Caco-2 (cell line): ENCODE data around the gene PROK2. TPM values are rescaled to one million over a fixed set of nuclear protein-coding genes. Genes with fewer than 3 reads are reported as not detected.

Experiments used
- BruUV-seq: library from RNA; stranded (reverse); fragments of 400-500 nt; replicated peaks from 2 replicates; lab custom pipeline; 2021; lab: Mats Ljungman, UMichigan
- CTCF ChIA-PET: fragments of 300-600 bp; sonication (Branson Sonifier 250); formaldehyde crosslinking; loops from one replicate; lab custom pipeline; 2022; ENCODE audit warnings: antibody characterized with exemption; lab: Charles Lee
- POLR2A ChIA-PET: fragments of 300-600 bp; sonication (Branson Sonifier 250); formaldehyde crosslinking; loops from one replicate; lab custom pipeline; 2022; ENCODE audit warnings: antibody characterized with exemption; lab: Charles Lee
- DNase-seq, 2 experiments: peaks; one replicate each; pipeline versions ENCODE4 v3.0.0 to v3.0.0-alpha.2; 2020 to 2022
- H3K27me3 ChIP-seq: replicated peaks from 2 replicates; pipeline ENCODE4 v1.6.0; 2011; ENCODE audit warnings: low read length; ENCODE audit not compliant: control insufficient read depth, insufficient read depth
- H3K36me3 ChIP-seq: 2 replicates; pipeline ENCODE4 v1.5.1; 2011; ENCODE audit warnings: low read length; ENCODE audit not compliant: control insufficient read depth, insufficient read depth
- H3K4me1 ChIP-seq: fragments of 250-450 bp; sonication (Bioruptor Pico); 2 replicates; pipeline ENCODE4 v1.5.1; 2020; ENCODE audit warnings: mild to moderate bottlenecking
- H3K4me3 ChIP-seq: 2 replicates; pipeline ENCODE4 v1.5.1; 2011; ENCODE audit warnings: low read depth, mild to moderate bottlenecking, control low read depth, low read length
- H3K9me3 ChIP-seq: fragments of 250-450 bp; sonication (Bioruptor Pico); 2 replicates; pipeline ENCODE4 v1.5.1; 2020; ENCODE audit warnings: mild to moderate bottlenecking, moderate library complexity
- H3K27ac Mint-ChIP-seq: one replicate; pipeline ENCODE4 v1.8.0; 2022; ENCODE audit warnings: mixed read lengths; ENCODE audit not compliant: unreplicated experiment
- H3K27me3 Mint-ChIP-seq: one replicate; pipeline ENCODE4 v1.8.0; 2022; ENCODE audit warnings: mixed read lengths; ENCODE audit not compliant: insufficient read depth, unreplicated experiment
- H3K36me3 Mint-ChIP-seq: one replicate; pipeline ENCODE4 v1.8.0; 2022; ENCODE audit warnings: mild to moderate bottlenecking, mixed read lengths; ENCODE audit not compliant: insufficient read depth, unreplicated experiment
- H3K4me1 Mint-ChIP-seq: one replicate; pipeline ENCODE4 v1.8.0; 2022; ENCODE audit warnings: low read depth, mixed read lengths; ENCODE audit not compliant: unreplicated experiment
- H3K4me3 Mint-ChIP-seq: one replicate; pipeline ENCODE4 v1.8.0; 2022; ENCODE audit warnings: mild to moderate bottlenecking, moderate library complexity, mixed read lengths; ENCODE audit not compliant: unreplicated experiment
- H3K9me3 Mint-ChIP-seq: one replicate; pipeline ENCODE4 v1.8.0; 2022; ENCODE audit warnings: mixed read lengths; ENCODE audit not compliant: unreplicated experiment
- intact Hi-C: fragments of 100-400 bp; cut with micrococcal nuclease; formaldehyde crosslinking; loops from one replicate; pipeline ENCODE4 v1.10.0; 2022; ENCODE audit not compliant: unreplicated experiment
- total RNA-seq: library from RNA; stranded (reverse); gene quantifications from 2 replicates; pipeline ENCODE4 v1.2.3, GENCODE V29; 2022
- TF ChIP-seq, protein P1 (sequence below), 2 experiments: fragments of 200-600 bp in 1 of 2; IDR thresholded peaks; 1 replicate in 1 of 2; 2 replicates in 1 of 2; pipeline versions ENCODE4 v1.5.1 to v1.8.0; 2011 to 2022; ENCODE audit warnings: antibody characterized with exemption in 1 of 2, control low read depth in 1 of 2, inconsistent platforms in 1 of 2, low read depth in 1 of 2, low read length in 1 of 2, mild to moderate bottlenecking in 1 of 2, moderate library complexity in 1 of 2; ENCODE audit not compliant: insufficient read depth in 1 of 2, severe bottlenecking in 1 of 2, unreplicated experiment in 1 of 2

The PROK2 gene
- total RNA-seq, 1 experiment from 2014 or later: not detected

DNA sequence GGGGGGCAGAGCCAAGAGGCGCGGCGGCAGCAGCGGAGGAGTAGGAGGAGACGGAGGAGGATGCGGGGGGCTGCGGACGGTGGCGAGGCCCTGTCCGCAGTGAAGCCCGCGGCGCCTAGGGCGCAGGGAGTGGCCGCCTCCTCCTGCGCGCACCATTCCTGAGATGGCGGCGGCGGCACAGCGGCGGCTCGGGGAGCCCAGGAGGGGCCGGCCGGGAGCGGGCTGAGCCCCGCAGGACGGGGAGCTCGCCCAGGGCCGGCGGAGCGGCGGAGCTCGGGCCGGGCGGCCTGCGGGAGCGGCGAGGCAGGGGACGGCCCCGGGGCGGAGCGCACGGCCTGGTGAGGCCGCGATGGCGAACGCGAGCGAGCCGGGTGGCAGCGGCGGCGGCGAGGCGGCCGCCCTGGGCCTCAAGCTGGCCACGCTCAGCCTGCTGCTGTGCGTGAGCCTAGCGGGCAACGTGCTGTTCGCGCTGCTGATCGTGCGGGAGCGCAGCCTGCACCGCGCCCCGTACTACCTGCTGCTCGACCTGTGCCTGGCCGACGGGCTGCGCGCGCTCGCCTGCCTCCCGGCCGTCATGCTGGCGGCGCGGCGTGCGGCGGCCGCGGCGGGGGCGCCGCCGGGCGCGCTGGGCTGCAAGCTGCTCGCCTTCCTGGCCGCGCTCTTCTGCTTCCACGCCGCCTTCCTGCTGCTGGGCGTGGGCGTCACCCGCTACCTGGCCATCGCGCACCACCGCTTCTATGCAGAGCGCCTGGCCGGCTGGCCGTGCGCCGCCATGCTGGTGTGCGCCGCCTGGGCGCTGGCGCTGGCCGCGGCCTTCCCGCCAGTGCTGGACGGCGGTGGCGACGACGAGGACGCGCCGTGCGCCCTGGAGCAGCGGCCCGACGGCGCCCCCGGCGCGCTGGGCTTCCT lies 31.0 kb downstream of the PROK2 start, which contains the start of gene GPR27:
Gene GPR27, plus strand, starts transcription at position 155 of the 909 bp plus-strand sequence. Its CDS starts 195 bp downstream, at position 350.
- no peaks in the 10 kb centered on the region for H3K36me3 ChIP-seq
- intact Hi-C loops: no loop called here
- Mint-ChIP-seq H3K9me3 (no peaks in the 10 kb centered on the region), H3K27me3 (peaks cover 37% of the 10 kb centered on the region), H3K4me3 (peak within 1 kb of the TSS; percentile 55), H3K4me1 (no peaks in the 10 kb centered on the region), H3K27ac (no peak within 1 kb of the TSS), H3K36me3 (no peaks in the 10 kb centered on the region)
- ChIA-PET CTCF (no interaction called here), POLR2A (no interaction called here)
- H3K9me3 ChIP-seq: no peaks in the 10 kb centered on the region
- DNase-seq: peak in 1 of 2 experiments; percentile 35
- peak within 1 kb of the TSS; percentile 54 for H3K4me3 ChIP-seq
- no TSS peak for BruUV-seq
- H3K4me1 ChIP-seq: no peaks in the 10 kb centered on the region
- H3K27me3 ChIP-seq: peaks cover 2% of the 10 kb centered on the region; the same call in 1 of the 2 replicates
- TF ChIP-seq, protein P1, sequence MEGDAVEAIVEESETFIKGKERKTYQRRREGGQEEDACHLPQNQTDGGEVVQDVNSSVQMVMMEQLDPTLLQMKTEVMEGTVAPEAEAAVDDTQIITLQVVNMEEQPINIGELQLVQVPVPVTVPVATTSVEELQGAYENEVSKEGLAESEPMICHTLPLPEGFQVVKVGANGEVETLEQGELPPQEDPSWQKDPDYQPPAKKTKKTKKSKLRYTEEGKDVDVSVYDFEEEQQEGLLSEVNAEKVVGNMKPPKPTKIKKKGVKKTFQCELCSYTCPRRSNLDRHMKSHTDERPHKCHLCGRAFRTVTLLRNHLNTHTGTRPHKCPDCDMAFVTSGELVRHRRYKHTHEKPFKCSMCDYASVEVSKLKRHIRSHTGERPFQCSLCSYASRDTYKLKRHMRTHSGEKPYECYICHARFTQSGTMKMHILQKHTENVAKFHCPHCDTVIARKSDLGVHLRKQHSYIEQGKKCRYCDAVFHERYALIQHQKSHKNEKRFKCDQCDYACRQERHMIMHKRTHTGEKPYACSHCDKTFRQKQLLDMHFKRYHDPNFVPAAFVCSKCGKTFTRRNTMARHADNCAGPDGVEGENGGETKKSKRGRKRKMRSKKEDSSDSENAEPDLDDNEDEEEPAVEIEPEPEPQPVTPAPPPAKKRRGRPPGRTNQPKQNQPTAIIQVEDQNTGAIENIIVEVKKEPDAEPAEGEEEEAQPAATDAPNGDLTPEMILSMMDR (IDR thresholded peaks at IDR 0.05; ENCODE audit: insufficient read depth in 1 of 2, low read depth in 1 of 2, low read length in 1 of 2, severe bottlenecking in 1 of 2, unreplicated experiment in 1 of 2): no peak

DNA sequence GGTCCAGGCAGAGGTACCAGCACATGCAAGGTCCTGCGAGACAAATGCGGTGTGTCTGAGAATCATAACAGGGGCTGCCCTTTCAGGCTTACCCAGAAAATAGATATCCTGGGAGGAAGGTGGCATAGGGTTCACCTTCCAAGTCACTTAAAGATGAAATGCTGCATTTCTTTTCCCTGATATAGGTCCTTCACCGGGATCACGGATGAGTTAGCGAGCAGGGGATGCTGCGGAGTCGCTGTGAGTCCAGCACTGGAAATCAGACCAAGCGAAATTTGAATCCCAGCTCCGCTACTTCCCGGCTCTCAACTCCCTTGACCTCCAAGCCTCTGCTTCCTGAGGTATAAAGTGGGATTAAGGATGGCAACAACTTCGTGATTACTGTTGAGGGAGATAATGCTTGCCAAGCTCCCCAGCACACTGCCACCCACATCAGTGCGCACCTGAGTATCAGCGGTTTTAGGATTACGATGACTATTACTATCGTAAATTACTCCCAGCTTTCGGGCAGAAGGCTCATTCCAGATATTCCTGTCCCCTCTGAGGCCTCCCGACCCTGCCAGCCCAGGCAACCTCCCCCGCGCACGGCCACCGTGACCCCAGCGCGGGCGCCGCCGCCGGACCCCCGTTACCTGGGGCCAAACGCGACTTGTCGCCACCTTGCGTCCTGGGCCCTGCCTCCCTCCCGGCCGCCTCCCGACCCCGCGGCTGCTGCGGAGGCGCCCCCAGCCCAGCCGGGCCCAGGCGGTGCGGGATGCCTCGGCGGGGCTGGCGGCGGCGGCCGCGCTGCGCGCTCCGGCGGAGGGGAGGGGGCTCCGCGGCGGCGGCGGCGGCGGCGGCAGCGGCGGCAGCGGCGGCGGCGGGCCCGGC lies 31.9 kb downstream of the PROK2 start:
- Mint-ChIP-seq H3K4me1 (no peaks in the 10 kb centered on the region), H3K4me3 (peak overlapping the region; percentile 45), H3K27me3 (peaks cover 44% of the 10 kb centered on the region), H3K9me3 (no peaks in the 10 kb centered on the region), H3K36me3 (no peaks in the 10 kb centered on the region), H3K27ac (no peak overlapping the region)
- H3K27me3 ChIP-seq: peaks cover 2% of the 10 kb centered on the region; the same call in 1 of the 2 replicates
- no peaks in the 10 kb centered on the region for H3K9me3 ChIP-seq
- H3K36me3 ChIP-seq: no peaks in the 10 kb centered on the region
- intact Hi-C loops: no loop called here
- TF ChIP-seq, protein P1 (IDR thresholded peaks at IDR 0.05; ENCODE audit: insufficient read depth in 1 of 2, low read depth in 1 of 2, low read length in 1 of 2, severe bottlenecking in 1 of 2, unreplicated experiment in 1 of 2): no peak
- H3K4me3 ChIP-seq: peak overlapping the region; percentile 54
- no peaks in the 10 kb centered on the region for H3K4me1 ChIP-seq
- ChIA-PET CTCF (no interaction called here), POLR2A (no interaction called here)
- BruUV-seq: no TSS peak
- no peak for DNase-seq

DNA sequence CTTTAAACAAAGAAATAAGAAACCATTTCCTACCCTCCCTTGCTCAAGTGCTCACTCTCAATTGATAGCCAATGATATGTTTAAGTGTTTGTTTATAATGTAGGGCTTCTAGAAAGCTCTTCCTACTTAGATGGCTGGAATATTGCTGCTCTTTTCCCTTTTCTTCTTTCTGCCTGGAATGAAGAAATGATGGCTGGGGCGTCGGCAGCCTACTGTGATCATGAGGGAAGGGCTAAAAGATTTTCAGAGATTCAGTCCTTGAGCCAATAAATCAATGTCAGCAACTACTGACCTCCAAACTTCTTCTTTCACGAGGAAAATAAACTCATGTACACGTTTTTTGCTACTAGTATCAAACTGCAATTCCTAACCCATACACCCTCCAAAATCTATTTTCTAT lies 33.3 kb downstream of the PROK2 start:
- Histone ChIP-seq H3K4me1 (no peaks in the 10 kb centered on the region), H3K4me3 (no peak overlapping the region), H3K27me3 (no peaks in the 10 kb centered on the region; the same call in 1 of the 2 replicates), H3K36me3 (no peaks in the 10 kb centered on the region), H3K9me3 (no peaks in the 10 kb centered on the region)
- CTCF ChIA-PET: no interaction called here
- no peak overlapping the region for H3K27ac Mint-ChIP-seq
- no peaks in the 10 kb centered on the region for H3K9me3 Mint-ChIP-seq
- DNase-seq: no peak
- no TSS peak for BruUV-seq
- POLR2A ChIA-PET: no interaction called here
- no peak overlapping the region for H3K4me3 Mint-ChIP-seq
- no peaks in the 10 kb centered on the region for H3K4me1 Mint-ChIP-seq
- TF ChIP-seq, protein P1 (IDR thresholded peaks at IDR 0.05; ENCODE audit: insufficient read depth in 1 of 2, low read depth in 1 of 2, low read length in 1 of 2, severe bottlenecking in 1 of 2, unreplicated experiment in 1 of 2): no peak
- peaks cover 36% of the 10 kb centered on the region for H3K27me3 Mint-ChIP-seq
- intact Hi-C loops: no loop called here
- no peaks in the 10 kb centered on the region for H3K36me3 Mint-ChIP-seq
